Measurements from ENCODE around the gene ATP8B3.

Gene ATP8B3

DNA sequence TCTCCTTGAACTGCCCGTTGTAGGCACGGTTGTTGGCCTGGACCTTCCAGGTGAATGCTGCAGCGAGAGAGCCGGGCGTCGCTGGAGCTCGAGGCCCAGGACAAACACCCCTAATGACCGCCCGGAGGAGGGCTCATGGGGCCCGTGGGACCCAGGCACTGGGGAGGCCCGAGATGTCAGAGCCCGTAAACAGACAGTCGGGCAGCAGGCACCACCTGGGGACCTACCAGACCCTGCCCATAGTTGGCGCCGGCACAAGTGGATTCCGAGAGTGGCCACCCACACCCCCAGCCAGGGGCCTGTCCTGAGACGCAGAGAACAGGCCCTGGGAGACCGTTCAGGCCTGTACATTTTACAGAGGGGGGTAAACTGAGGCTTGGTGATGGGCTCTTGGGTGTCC is 2.4 kb downstream of the ATP8B3 start:
- no peak for DNase-seq (ENCODE audit: low spot score)
- CTCF ChIA-PET, result interaction anchor here (0.6 to 1.2 kb wide), 3 partner anchors 16 to 137 kb away, joined by 3 to 4 read pairs (median 3); no protein-coding TSS in a partner anchor
- TF ChIP-seq, protein P1, sequence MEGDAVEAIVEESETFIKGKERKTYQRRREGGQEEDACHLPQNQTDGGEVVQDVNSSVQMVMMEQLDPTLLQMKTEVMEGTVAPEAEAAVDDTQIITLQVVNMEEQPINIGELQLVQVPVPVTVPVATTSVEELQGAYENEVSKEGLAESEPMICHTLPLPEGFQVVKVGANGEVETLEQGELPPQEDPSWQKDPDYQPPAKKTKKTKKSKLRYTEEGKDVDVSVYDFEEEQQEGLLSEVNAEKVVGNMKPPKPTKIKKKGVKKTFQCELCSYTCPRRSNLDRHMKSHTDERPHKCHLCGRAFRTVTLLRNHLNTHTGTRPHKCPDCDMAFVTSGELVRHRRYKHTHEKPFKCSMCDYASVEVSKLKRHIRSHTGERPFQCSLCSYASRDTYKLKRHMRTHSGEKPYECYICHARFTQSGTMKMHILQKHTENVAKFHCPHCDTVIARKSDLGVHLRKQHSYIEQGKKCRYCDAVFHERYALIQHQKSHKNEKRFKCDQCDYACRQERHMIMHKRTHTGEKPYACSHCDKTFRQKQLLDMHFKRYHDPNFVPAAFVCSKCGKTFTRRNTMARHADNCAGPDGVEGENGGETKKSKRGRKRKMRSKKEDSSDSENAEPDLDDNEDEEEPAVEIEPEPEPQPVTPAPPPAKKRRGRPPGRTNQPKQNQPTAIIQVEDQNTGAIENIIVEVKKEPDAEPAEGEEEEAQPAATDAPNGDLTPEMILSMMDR (conservative IDR thresholded peaks at IDR 0.05; ENCODE audit: low read depth), result no peak
- POLR2A ChIA-PET (ENCODE audit: low non-redundant PET), result no interaction called here
- peak overlapping the region; percentile 93 for H3K27ac ChIP-seq

DNA sequence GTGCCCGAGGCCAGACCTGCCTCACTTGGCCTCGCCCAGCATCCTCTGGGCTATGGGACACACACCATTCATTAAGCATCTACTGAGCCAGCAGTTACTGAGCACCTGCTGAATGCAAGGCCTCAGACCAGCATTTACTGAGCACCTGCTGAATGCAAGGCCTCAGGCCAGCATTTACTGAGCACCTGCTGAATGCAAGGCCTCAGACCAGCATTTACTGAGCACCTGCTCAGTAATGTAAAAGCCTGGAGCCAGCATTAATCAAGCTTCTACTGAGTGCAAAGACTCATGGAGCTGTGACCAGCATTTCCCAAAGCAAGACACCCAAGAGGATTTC is 3.7 kb downstream of the ATP8B3 start:
- CTCF ChIA-PET, result no interaction called here
- POLR2A ChIA-PET (ENCODE audit: low non-redundant PET), result no interaction called here
- DNase-seq (ENCODE audit: low spot score), result no peak
- TF ChIP-seq, protein P1 (conservative IDR thresholded peaks at IDR 0.05; ENCODE audit: low read depth), result no peak
- peak overlapping the region; percentile 93 for H3K27ac ChIP-seq

DNA sequence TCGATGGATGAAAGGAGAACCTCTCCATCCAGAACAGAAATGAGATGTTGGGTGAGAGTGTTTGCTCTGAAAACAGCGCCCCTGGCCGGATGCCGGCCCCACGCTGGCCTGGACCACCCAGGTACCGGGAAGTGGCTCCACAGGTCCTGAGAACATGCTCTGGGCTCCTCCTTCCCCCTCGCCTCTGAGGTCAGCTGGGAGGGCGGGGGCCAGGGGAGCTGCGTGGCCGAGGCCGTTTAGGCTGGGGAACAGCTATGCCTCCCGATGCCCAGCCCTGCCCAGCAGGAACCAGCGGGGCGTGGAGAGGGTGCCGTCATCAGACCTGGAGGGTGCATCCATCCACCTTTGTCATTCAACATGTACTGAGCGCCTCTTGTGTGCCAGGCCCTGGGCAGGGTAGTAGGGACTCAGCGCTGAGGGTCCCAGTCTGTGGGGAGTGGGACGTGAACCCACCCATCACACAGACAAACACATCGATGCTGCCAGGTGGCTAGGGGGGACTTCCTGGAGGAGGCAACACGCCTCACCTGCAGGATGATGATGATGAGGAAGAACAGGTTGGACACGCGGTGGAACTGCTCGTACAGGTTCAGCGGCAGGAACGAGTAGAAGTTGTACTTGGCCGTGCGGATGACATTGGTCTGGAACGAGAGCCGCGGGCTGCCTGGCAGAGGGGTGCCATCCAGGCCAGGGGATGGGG is 4.2 kb downstream of the ATP8B3 start:
- DNase-seq (ENCODE audit: low spot score), result no peak
- CTCF ChIA-PET, result interaction anchor here (0.9 kb wide), 1 partner anchor 19 kb away, joined by 3 read pairs; no protein-coding TSS in a partner anchor

DNA sequence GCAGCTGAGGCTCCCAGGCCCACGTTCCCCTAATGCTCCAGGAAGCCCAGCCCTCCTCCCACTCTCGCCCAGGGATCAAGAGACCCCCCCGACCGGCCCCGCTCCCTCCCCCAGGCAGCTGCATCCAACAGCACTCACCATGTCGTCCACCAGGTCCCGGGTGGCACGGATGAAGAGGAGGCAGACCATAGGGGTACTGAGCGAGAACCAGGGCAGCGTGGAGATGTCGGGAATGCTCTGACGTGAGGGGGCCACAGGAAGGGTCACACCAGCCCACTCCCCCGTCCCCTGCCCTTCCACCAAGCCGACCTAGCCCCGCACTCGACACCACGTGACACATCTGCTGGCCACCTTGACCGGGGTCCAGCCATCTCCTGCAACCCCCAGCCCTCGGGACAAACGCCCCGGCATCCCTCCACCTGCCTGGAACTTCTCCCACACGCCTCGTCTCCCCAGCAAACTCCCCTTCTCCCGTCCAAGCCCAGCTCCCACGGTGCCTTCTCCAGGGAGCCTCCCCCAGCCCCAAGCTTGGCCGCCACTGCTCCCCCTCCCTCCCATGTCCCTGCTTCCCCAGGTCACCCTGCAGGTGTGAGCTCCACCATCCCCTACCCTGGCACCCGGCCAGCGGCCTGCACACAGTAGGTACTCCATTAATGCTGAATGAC is 4.9 kb downstream of the ATP8B3 start:
- ChIA-PET POLR2A (ENCODE audit: low non-redundant PET) (no interaction called here), CTCF (interaction anchor here (0.9 kb wide), 1 partner anchor 19 kb away, joined by 3 read pairs; no protein-coding TSS in a partner anchor)
- no peak for DNase-seq (ENCODE audit: low spot score)
- no peak overlapping the region for H3K27ac ChIP-seq
- TF ChIP-seq, protein P1 (conservative IDR thresholded peaks at IDR 0.05; ENCODE audit: low read depth), result no peak

More for the DNA sequence above, 4.2 kb downstream of the ATP8B3 start:
- no peak overlapping the region for H3K27ac ChIP-seq
- TF ChIP-seq, protein P1 (conservative IDR thresholded peaks at IDR 0.05; ENCODE audit: low read depth), result no peak
- POLR2A ChIA-PET (ENCODE audit: low non-redundant PET), result no interaction called here

DNA sequence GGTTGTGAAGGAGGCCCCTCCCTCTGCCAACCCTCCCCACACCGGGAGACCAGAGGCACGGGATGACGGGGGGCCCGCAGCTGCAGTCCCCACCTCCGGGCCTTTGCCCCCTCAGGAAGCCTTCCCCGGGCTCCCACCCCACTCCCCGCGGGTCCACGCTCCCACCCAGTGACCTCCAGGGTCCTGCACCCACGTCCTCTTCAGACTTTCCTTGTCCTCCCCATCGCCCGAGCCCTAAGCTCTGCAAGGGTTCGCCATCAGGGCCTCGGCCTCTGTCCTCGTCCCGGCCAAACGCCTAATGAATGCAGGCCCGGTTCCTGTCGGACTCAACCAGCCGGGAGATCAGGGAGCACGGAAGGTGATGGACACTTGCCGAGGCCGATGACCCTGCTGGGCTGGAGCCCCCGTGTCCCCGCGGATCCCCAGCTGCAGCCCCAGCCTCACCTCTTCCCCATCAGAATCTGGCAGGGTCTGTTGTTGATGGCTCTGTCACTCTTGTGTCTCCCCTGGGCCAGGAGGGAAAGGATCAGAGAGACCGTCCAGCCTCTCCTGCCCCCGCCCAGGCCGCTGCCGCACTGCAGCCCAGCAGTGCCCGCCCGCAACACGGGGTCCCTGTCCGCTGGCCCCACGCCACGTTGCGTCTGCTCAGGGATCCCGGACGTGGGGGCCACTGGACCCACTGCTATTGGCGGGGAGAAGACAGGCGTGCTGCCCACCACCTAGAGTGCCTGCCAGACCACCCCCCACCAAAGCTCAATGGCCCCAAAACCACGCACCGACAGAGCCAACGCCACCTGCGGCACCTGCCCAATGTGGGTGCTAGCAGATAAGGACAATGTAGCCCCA is 5.7 kb downstream of the ATP8B3 start:
- no peak overlapping the region for H3K27ac ChIP-seq
- no peak for DNase-seq (ENCODE audit: low spot score)
- POLR2A ChIA-PET (ENCODE audit: low non-redundant PET), result no interaction called here
- TF ChIP-seq, protein P1 (conservative IDR thresholded peaks at IDR 0.05; ENCODE audit: low read depth), result no peak
- CTCF ChIA-PET, result interaction anchor here (0.6 kb wide), 1 partner anchor 831 kb away, joined by 4 read pairs; no protein-coding TSS in a partner anchor

Data from RWPE1 (cell line).